GM19467 (cell line): ENCODE data around the gene SPDYC.
"Not testable (repeated sequence)": the region's sequence is repeated elsewhere in the genome, so short reads cannot be mapped to it uniquely, and the experiment has no call there.

Experiments used
- ATAC-seq: cut with Tn5 transposase; IDR thresholded peaks from one replicate; pipeline ENCODE4 v1.9.1; 2021; ENCODE audit warnings: mild to moderate bottlenecking, moderate library complexity; ENCODE audit not compliant: unreplicated experiment

SPDYC gene

DNA sequence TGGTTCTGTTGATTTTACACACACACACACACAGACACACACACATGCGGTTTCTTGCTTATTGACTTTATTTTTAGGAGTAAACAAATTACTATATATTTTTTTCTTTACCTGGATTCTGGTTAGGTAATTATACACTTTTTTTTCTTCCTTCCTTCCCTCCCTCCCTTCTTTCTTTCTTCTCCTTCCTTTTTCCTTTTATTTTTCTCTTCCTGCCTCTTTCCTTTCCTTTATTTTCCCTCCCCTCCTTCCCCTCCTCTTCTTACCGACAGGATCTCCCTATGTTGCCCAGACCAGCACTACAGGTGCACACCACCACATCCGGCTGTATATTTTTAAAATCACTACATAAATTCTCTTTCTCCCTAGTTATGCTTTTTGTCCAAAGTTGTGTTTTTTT, 3.1 kb upstream of the SPDYC start:
- no peak for ATAC-seq

DNA sequence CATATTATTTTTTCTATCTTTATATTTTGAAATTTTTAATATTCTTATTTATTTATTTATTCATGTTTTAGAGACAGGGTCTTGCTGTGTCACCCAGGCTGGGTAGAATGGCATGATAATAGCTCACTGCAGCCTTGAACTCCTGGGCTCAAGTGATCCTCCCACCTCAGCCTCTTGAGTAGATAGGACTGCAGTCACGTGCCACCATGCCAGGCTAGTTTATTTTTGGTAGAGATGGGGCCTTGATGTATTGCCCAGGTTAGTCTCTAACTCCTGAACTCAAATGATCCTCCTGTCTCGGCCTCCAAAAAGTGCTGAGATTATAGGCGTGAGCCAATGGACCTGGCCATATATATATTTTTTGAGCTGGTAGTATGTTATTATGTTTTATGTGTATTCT, 2.4 kb upstream of the SPDYC start:
- ATAC-seq: no peak

DNA sequence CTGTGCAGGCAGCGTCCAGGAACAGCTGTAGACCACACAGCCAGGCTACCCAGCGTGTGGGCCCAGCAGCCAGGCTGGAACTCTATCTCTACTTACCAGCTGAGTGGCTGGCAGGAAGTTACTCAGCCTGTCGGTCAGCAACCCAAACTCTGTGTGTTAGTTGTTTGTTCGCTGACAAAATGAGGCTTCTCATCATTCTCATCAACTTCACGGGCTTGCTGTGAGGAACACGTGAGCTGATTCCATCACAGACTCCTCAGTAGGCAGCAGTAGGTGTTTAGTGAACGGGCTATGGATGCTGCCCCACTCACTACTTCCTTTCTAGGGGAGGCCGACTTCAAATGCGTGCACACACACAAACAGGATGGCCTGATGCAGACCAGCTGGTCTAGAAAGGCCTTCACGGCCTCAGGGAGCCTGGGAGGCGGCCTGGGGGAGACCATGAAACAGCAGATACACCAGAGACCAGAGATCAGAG, 830 bp upstream of the SPDYC start:
- no peak for ATAC-seq

DNA sequence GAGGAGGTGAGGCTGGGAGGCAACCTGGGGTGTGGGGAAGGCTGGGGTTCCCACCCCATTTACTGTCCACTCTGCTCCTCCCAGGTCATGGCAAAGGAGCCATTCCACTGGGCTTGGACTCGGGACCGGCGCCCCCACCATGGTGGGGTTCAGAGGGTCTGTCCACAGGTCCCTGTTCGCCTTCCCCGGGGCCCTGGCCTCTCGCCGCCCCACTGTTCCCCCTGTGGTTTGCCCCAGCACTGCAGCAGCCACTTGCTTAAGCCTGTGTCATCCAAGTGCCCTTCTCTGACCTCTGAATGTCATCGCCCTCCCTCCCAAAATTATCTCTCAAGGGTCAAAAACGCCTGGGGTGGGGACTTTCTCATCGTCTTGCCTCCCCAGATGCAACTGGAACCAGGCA, 2.6 kb downstream of the SPDYC start:
- ATAC-seq: no peak

DNA sequence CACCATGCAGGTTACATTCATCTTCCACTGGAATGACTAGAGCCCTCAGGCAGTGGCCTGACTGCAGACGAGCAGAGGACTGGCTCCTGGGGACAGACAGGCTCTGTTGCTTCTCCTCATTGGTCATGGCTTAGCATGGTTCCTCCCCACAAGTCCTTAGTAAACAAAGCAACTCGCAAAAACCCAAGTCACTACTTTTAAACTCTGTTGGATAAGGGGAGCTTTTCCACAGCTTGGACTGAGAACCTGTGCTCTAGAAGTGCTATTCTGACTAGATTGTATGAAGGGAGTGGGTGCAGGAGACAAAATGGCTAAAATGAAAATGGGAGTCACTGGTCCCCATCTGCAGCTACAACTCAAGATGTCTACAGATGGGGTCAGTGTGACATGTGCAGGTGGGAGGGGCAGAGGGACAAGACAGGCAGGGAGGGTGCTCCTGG, 4.6 kb downstream of the SPDYC start:
- not testable (repeated sequence) for ATAC-seq

DNA sequence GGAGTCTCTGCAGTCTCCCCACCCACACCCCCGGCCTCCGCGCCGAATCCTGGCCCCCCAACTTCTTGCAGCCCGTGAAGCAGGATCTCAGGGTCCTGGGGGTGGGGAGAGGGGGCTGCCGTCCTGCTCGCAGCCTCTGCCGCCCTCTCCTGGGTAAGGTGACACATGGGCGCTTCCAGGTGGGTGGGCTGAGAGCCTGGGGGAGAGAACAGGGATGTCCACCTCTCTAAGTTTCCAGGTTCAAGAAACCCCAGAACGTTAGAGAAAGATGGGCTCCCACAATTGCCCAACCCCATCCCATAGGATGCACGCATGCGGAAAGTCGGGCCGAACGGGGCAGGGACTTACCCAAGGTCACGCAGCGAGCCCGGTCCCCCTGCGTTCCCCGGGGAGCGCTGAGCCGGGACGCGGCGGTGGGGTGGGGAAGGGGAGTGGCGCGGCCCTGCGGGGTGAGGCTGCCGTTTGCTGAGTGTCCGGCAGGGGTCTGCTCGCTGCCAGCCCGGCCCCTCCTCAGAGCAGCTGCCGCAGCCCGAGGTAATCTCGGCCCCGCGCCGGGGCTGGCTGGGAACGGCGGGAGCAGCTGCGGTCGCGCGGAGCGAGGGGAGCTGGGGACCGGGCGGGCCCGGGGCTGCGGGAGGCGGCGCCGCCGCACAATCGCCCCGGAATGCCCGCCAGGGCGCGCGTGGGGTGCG, 11.0 kb downstream of the SPDYC start:
- peak; percentile 58 for ATAC-seq

DNA sequence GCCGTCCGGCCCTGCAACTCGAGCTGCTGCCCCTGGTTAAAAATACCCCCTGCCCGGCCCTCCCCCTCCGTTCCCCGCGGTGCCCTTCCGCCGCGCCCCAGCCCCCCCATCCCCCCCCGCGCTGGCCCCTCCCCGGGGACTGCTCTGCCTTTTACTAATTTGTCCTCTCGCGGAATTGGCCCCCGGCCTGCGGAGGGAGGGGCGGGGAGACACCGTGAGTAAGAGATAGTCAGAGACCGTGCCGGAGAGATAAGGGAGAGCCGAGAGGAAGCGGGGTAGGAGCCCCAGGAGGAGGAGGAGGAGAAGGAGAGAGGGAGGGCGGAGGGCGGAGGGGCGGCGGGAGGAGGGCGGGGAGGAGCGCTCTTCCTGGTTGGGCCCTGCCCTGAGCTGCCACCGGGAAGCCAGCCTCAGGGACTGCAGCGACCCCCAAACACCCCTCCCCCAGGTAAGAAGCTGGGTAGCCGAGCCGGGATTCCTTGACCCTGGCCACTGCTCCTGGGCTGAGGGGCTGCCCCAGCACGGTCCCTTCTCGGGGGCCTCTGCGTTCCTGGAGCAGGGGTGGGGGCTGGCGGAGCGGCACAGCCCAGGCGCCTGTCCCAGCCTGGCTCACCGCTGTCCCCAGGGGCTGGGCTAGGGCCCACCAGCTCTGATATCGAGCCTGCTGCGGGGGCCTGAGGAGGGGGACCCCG, 11.7 kb downstream of the SPDYC start, which contains the start of gene CAPN1:
TSS of gene CAPN1 (plus strand) at position 360 of the 689 bp plus-strand sequence. CDS start 774 bp downstream, outside the sequence.
- peak; percentile 29 for ATAC-seq

DNA sequence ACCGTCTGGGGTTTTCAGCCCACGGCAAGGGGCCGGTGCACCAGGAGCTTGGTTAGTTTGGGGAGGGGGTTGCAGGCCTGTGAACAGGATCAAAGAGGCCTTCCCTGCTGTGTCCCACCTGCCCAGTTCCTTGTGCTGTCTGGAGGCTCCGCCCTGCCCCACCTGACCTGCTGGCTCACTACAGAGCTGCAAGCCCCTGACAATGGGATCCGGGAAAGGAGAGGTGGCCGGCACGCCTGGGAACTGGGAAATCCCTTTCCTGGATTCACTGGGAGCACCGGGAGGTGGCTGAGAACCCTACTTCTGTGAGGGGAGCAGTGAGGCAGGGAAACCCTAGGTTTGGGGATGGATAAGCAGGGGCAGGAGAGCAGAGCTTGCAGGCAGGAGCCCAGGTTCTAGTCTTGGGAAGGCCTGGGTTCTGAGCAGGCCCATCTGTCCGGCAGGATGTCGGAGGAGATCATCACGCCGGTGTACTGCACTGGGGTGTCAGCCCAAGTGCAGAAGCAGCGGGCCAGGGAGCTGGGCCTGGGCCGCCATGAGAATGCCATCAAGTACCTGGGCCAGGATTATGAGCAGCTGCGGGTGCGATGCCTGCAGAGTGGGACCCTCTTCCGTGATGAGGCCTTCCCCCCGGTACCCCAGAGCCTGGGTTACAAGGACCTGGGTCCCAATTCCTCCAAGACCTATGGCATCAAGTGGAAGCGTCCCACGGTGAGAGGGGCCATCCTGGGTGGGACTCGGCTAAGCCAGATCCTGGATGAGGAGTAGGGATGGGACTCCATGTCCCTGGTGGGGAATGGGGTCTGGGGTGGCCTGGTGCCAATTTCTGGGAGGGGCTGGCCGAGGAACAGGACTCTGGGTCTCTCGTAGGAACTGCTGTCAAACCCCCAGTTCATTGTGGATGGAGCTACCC, 12.5 kb downstream of the SPDYC start:
- ATAC-seq: no peak

DNA sequence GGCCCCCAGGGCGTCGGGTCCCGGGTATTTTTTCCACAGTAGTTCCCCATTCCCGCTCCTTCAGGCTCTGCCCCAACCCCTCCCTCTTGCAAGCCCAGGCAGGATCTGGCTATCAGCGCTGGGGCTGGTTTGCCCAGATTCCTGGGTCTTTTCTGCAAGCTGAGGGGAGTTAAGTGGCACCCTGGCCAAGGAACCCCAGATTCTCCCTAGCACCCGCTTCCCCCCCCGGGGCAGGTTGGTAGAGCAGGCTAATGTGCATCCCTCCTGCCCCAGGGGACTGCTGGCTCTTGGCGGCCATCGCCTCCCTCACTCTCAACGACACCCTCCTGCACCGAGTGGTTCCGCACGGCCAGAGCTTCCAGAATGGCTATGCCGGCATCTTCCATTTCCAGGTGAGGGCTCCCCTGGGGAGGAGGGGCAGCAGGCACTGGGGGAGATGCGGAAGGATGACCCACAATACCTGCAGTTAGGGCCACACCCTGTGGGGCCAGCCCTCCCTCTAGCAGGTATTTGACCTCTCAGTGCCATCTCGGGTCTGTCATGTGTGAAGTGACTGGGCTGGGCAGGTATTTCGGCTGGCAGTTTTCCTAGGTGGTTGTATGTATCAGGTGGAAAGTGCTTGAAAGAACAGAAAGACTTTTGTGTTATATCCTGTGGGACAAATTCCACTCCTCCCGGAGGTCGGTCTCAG, 13.3 kb downstream of the SPDYC start:
- no peak for ATAC-seq

DNA sequence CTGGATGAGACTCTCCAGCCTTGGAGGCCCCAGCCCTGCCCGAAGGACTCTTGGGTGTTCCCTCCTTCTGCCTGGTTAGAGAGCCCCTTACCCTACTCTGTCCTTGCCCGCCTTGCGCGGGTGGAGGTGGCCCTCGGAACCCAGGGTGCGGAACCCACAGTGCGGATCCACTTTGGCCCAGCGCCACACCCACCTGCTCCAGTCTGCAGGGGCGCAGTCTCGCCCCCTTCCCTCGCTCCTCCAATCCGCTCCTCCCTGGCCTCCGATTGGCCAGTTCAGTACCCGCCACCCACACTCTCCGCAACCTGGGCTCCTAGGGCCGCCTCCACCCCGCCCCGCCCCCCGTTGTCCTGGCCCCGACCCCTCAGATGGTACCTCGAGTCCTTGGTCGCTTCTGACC, 14.1 kb downstream of the SPDYC start:
- ATAC-seq: no peak

DNA sequence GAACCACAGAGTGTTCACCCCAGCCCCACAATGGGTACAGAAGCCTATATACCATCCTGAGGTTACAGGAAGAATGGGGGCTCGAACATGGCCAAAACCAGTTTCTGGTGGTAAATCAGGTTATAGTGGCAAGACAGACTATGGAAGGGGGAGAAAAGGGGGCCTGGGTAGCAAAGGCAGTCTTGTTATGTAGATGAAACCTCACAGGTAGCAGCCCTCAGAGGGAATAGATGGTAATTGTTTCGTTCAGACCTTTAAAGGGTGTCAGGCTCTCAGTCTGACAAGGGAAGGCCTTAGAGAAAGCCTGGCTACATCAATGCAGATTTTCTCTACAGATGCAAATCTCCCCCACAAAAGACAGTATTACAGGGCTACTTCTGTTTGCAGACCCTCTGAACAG, 15.1 kb downstream of the SPDYC start:
- ATAC-seq: no peak

DNA sequence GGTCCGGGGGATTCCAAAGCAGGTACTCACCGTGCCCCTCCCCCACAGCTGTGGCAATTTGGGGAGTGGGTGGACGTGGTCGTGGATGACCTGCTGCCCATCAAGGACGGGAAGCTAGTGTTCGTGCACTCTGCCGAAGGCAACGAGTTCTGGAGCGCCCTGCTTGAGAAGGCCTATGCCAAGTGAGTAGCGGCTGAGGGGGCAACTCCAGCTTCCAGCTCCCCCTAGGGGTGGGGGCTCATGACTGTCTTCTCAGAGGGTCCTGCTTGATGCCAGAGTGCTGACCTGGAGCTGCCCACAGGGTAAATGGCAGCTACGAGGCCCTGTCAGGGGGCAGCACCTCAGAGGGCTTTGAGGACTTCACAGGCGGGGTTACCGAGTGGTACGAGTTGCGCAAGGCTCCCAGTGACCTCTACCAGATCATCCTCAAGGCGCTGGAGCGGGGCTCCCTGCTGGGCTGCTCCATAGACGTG, 15.9 kb downstream of the SPDYC start:
- no peak for ATAC-seq

DNA sequence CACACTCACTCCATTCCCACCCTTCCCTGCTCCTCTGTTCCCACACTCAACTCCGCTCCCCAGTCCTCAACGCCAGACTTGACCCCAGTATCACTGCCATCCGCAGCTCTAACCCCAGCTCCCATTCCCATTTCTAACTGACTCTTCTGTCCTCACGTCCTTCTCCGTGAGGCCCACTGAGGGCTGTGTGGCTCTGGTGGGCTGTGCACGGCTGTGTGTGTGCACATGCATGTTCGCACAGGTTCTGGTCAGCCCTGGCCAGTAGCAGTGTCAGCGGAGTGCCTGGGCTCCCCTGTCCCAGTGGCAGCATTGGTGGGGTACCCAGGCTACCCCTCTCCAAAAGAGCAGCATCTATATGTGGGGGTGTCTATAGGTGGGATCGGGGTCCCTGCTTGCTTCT, 16.7 kb downstream of the SPDYC start:
- no peak for ATAC-seq

DNA sequence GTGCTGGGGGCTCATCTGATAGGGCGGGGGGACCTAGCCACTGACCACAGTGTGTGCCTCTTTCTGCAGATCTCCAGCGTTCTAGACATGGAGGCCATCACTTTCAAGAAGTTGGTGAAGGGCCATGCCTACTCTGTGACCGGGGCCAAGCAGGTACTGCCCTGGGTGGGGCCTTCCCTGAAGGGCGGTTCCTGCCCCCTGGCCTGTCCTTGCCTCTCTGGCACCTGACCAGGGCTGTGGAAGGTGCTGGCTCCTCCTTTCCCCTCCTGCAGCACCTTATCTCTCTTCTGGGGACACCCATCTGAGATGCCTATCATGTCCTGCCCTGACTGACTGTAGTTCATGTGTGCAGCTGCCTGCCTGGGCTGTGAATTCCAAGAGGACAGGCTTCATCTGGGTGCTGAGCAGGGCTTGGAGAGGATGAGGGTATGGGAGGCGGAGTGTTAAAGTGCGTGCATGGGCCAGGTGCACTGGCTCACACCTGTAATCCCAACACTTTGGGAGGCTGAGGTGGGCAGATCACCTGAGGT, 17.2 kb downstream of the SPDYC start:
- ATAC-seq: no peak

DNA sequence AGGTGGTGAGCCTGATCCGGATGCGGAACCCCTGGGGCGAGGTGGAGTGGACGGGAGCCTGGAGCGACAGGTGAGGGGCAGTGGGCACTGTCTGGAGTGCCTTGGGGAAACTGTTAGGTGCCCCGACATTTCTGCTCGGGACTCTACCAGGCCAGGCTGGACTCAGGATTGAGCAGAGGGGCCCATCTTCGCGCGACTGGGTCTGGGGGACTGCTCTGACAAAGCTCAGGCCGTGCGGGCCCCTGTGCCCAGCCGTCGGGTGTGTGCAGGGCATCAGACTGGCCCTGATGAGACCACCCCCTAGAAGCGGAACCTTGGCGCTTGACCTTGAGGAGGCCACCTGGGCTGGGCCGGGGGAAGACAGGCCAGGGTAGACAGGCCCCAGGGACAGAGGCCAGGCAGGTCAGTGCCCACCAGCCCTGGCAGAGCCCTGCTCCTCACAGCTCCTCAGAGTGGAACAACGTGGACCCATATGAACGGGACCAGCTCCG, 18.0 kb downstream of the SPDYC start:
- no peak for ATAC-seq

DNA sequence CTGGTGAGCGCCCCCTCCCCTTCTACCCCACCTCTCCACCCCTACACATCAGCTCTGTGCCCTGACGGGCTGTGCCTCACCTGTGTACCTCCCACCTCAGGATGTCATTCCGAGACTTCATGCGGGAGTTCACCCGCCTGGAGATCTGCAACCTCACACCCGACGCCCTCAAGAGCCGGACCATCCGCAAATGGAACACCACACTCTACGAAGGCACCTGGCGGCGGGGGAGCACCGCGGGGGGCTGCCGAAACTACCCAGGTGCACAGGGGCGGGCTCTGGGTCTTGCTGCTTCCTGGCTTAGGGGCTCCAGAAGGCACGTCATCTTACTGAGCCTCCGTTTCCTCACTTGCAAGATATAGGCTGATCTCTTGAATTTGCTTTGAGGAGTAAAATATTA, 18.5 kb downstream of the SPDYC start:
- ATAC-seq: no peak

DNA sequence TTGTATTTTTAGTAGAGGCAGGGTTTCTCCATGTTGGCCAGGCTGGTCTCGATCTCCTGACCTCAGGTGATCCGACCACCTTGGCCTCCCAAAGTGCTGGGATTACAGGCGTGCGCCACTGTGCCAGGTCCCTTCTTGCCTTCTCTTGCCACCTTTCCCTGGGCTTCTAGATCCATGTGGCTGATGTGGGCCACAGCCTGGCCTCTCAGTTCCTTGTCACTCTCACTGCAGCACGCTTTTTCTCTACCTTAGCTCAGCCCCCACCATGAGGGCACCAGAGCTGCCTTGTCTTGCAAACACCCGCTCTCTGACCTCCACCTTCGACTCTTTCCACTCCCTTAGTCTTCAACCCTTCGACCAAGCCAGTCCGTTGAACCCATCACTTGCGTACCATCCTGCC, 19.2 kb downstream of the SPDYC start:
- no peak for ATAC-seq

DNA sequence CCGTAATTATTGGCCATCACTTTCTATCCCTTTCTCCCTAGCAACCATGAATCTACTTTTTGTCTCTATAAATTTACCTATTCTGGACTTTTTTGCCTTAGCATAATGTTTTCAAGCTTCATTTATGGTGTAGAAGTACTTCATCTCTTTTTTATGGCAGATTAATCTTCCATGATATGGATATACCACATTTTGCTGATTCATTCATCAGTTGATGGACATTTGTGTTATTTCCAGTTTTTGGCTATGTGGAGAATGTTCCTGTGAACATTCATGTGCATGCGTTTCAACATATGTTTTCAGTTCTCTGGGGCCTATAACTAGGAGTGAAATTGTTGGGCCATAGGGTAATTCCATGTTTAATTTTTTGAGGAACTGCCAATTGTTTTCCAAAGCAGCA, 24.5 kb downstream of the SPDYC start:
- no peak for ATAC-seq

DNA sequence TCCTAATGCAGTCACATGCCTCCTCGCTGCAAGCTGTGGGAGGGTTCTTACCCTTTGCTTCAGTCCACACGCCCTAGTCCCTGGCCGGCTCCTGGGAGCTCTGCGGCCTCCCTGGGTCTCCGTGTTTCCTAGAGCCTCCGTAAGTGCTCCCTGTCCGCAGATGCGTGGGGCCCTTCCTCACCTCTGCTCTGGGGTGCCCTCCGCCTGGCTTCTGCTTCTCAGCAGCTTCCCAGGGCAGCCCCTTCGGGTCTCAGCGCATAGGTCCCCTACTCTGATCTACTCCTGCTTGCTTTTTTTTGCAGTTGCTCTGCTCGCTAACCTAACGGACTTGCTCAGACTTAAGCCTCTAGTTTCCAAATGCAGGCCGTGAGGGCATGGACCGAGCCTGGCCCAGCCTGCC, 34.1 kb downstream of the SPDYC start:
- ATAC-seq: no peak
